Prostate gland (tissue), 2 donors: Measurements from ENCODE around the gene SLC25A42.

Source experiments
- POLR2AphosphoS5 ChIP-seq: sonication (generic); formaldehyde crosslinking; IDR thresholded peaks from one replicate; pipeline ENCODE4 v1.6.1; 2017; ENCODE audit warnings: antibody characterized with exemption
- TF ChIP-seq, protein P1 (sequence below), 4 experiments: fragments of 200-600 bp in 2 of 4; fragments of 450-650 bp in 2 of 4; sonication (generic) in 2 of 4; IDR thresholded peaks; 1 replicate in 3 of 4; 2 replicates in 1 of 4; pipeline ENCODE4 v1.5.1; 2016 to 2019; ENCODE audit warnings: antibody characterized with exemption in 4 of 4, mild to moderate bottlenecking in 2 of 4, moderate library complexity in 2 of 4

DNA sequence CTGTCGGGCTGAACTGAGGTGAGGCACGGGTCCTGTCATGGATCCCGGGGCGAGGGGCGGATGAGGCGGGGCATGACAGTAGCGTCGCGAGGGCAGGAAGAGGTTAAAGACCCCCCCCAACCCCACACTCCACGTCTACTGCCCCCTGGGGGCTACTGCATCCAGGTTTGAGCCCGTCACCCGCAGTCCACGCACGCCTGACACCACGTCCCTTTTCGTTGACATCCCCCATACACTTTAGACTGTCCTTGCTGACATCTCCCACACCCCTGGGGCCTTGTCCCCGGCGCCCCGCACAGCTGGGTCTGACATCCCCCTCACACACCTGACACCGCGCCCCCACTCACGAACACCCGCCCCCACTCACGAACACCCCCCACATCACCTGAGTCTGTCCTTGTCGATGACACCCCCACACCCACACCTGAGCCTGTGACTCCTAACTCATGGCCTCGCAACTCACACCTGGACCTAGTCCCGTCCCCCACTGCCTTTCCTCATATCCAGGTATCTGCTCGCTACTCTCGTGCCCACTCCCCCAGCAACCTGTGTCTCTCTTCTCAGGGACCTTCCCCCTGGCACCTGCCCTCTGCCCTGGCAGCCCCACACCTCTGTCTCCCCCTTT, 416 bp downstream of the SLC25A42 start:
- no peak for TF ChIP-seq POLR2AphosphoS5
- TF ChIP-seq, protein P1, sequence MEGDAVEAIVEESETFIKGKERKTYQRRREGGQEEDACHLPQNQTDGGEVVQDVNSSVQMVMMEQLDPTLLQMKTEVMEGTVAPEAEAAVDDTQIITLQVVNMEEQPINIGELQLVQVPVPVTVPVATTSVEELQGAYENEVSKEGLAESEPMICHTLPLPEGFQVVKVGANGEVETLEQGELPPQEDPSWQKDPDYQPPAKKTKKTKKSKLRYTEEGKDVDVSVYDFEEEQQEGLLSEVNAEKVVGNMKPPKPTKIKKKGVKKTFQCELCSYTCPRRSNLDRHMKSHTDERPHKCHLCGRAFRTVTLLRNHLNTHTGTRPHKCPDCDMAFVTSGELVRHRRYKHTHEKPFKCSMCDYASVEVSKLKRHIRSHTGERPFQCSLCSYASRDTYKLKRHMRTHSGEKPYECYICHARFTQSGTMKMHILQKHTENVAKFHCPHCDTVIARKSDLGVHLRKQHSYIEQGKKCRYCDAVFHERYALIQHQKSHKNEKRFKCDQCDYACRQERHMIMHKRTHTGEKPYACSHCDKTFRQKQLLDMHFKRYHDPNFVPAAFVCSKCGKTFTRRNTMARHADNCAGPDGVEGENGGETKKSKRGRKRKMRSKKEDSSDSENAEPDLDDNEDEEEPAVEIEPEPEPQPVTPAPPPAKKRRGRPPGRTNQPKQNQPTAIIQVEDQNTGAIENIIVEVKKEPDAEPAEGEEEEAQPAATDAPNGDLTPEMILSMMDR (IDR thresholded peaks at IDR 0.05): no peak
